SK-N-SH (cell line): ENCODE measurements around the gene OSBPL9. TPM values are rescaled to one million over a fixed set of nuclear protein-coding genes. Genes with fewer than 3 reads are reported as not detected.

Experiments used
- CTCF ChIA-PET: fragments of 300-600, 350-600 bp; formaldehyde crosslinking; extraction: SDS; loops from one replicate; lab custom pipeline; 2021; lab: Yijun Ruan, JAX
- POLR2A ChIA-PET: fragments of 350-600 bp; sonication (Branson Sonifier 250); formaldehyde crosslinking; extraction: SDS; loops from one replicate; lab custom pipeline; 2020; ENCODE audit warnings: antibody characterized with exemption, inconsistent platforms; lab: Yijun Ruan, JAX
- DNase-seq: peaks from one replicate; pipeline ENCODE4 v3.0.0; 2012
- H2AFZ ChIP-seq: fragments of 200-600 bp; sonication (generic); 2 replicates; pipeline ENCODE4 v1.8.1; 2016; ENCODE audit warnings: antibody characterized with exemption, mild to moderate bottlenecking, low read depth
- H3F3A ChIP-seq: fragments of 200-600 bp; sonication (generic); replicated peaks from 2 replicates; pipeline ENCODE3; 2016; ENCODE audit warnings: antibody characterized with exemption, mild to moderate bottlenecking; ENCODE audit not compliant: insufficient read depth
- H3K27ac ChIP-seq, 2 experiments: fragments of 200-500 bp in 1 of 2; fragments of 200-600 bp in 1 of 2; sonication (Bioruptor generic) in 1 of 2; sonication (generic), shearing (Covaris generic) in 1 of 2; 2 replicates each; pipeline versions ENCODE4 v1.5.1 to v1.6.1; 2014 to 2016; ENCODE audit warnings: low read depth in 2 of 2, inconsistent platforms in 1 of 2, low read length in 1 of 2, mild to moderate bottlenecking in 1 of 2, mixed read lengths in 1 of 2
- H3K27me3 ChIP-seq: fragments of 200-600 bp; sonication (generic), shearing (Covaris generic); 2 replicates; pipeline ENCODE4 v1.6.1; 2016; ENCODE audit warnings: mixed run types; ENCODE audit not compliant: insufficient read depth
- H3K36me3 ChIP-seq, 2 experiments: fragments of 200-500 bp in 1 of 2; fragments of 200-600 bp in 1 of 2; sonication (Bioruptor generic) in 1 of 2; sonication (generic) in 1 of 2; replicated peaks in 1 of 2; 2 replicates each; pipeline versions ENCODE3 to v1.5.1; 2014 to 2016; ENCODE audit warnings: low read length in 1 of 2, mild to moderate bottlenecking in 1 of 2; ENCODE audit not compliant: insufficient read depth in 2 of 2, control insufficient read depth in 1 of 2
- H3K4me1 ChIP-seq, 2 experiments: fragments of 200-500 bp in 1 of 2; fragments of 200-600 bp in 1 of 2; sonication (Bioruptor generic) in 1 of 2; sonication (generic), shearing (Covaris generic) in 1 of 2; 2 replicates each; pipeline versions ENCODE4 v1.5.1 to v1.6.1; 2014 to 2016; ENCODE audit warnings: low read depth in 1 of 2, low read length in 1 of 2, mixed run types in 1 of 2; ENCODE audit not compliant: insufficient read depth in 2 of 2, control insufficient read depth in 1 of 2
- H3K4me2 ChIP-seq: fragments of 200-600 bp; sonication (generic), shearing (Covaris generic); 2 replicates; pipeline ENCODE4 v1.6.1; 2017; ENCODE audit warnings: mixed run types
- H3K4me3 ChIP-seq, 2 experiments: fragments of 200-500 bp in 1 of 2; fragments of 200-600 bp in 1 of 2; sonication (Bioruptor generic) in 1 of 2; sonication (generic), shearing (Covaris generic) in 1 of 2; 2 replicates each; pipeline versions ENCODE4 v1.5.1 to v1.8.1; 2014 to 2016; ENCODE audit warnings: low read depth in 2 of 2, inconsistent platforms in 1 of 2, low read length in 1 of 2, mild to moderate bottlenecking in 1 of 2, mixed read lengths in 1 of 2, moderate library complexity in 1 of 2
- H3K79me2 ChIP-seq: fragments of 200-600 bp; sonication (generic); 2 replicates; pipeline ENCODE4 v1.8.1; 2017; ENCODE audit warnings: mild to moderate bottlenecking; ENCODE audit not compliant: insufficient read depth
- H3K9ac ChIP-seq: fragments of 200-600 bp; sonication (generic); 2 replicates; pipeline ENCODE4 v1.6.1; 2017; ENCODE audit warnings: mixed run types
- H3K9me2 ChIP-seq: fragments of 200-600 bp; sonication (generic); 2 replicates; pipeline ENCODE4 v1.6.1; 2017; ENCODE audit warnings: mixed run types
- H3K9me3 ChIP-seq: fragments of 200-600 bp; sonication (generic); 2 replicates; pipeline ENCODE4 v1.6.1; 2017; ENCODE audit warnings: mixed run types, mild to moderate bottlenecking, moderate library complexity
- H4K20me1 ChIP-seq: fragments of 200-600 bp; sonication (generic); 2 replicates; pipeline ENCODE4 v1.6.1; 2017; ENCODE audit warnings: mild to moderate bottlenecking, mixed run types; ENCODE audit not compliant: insufficient read depth
- EP300 ChIP-seq, 2 experiments: IDR thresholded peaks; 2 replicates each; pipeline versions ENCODE4 v1.4.0 to v1.6.1; 2012; ENCODE audit warnings: borderline replicate concordance in 1 of 2, low read depth in 1 of 2, low read length in 1 of 2
- EZH2phosphoT487 ChIP-seq: fragments of 200-600 bp; sonication (generic); IDR thresholded peaks from 2 replicates; pipeline ENCODE4 v1.6.1; 2017; ENCODE audit warnings: low read depth, mixed run types, mild to moderate bottlenecking, antibody characterized with exemption, moderate library complexity, borderline replicate concordance
- FOSL2 ChIP-seq: IDR thresholded peaks from 2 replicates; pipeline ENCODE4 v1.4.0; 2012; ENCODE audit warnings: low read depth, mild to moderate bottlenecking, moderate library complexity, borderline replicate concordance
- GABPA ChIP-seq: IDR thresholded peaks from 2 replicates; pipeline ENCODE4 v1.4.0; 2012; ENCODE audit warnings: low read depth, mild to moderate bottlenecking
- GATA2 ChIP-seq: sonication (generic); formaldehyde crosslinking; IDR thresholded peaks from 2 replicates; pipeline ENCODE4 v1.5.0; 2020; ENCODE audit warnings: mild to moderate bottlenecking, missing genetic modification reagents
- MEF2A ChIP-seq: IDR thresholded peaks from 2 replicates; pipeline ENCODE4 v1.4.0; 2012; ENCODE audit warnings: low read depth, borderline replicate concordance
- MXI1 ChIP-seq: IDR thresholded peaks from 2 replicates; pipeline ENCODE4 v1.6.1; 2012; ENCODE audit warnings: mild to moderate bottlenecking, low read depth, low read length, improper control_type of control experiment
- RAD21 ChIP-seq: IDR thresholded peaks from 2 replicates; pipeline ENCODE4 v1.6.1; 2012; ENCODE audit warnings: mild to moderate bottlenecking, low read length
- RCOR1 ChIP-seq: fragments of 150-350 bp; IDR thresholded peaks from 2 replicates; pipeline ENCODE4 v1.6.1; 2017; ENCODE audit warnings: antibody characterized with exemption, low read length
- TAF1 ChIP-seq: IDR thresholded peaks from 2 replicates; pipeline ENCODE4 v1.6.1; 2012; ENCODE audit warnings: low read depth, mild to moderate bottlenecking, low read length, moderate library complexity, borderline replicate concordance
- TCF12 ChIP-seq: IDR thresholded peaks from 2 replicates; pipeline ENCODE4 v1.4.0; 2012
- TEAD4 ChIP-seq: IDR thresholded peaks from 2 replicates; pipeline ENCODE4 v1.4.0; 2012; ENCODE audit warnings: mild to moderate bottlenecking, borderline replicate concordance; ENCODE audit not compliant: insufficient read depth
- WGBS: methylation state at CpG from one replicate; pipeline ENCODE4 v1.1.6; 2017; ENCODE audit warnings: low lambda C conversion rate; 5-methylcytosine and 5-hydroxymethylcytosine counted together
- polyA plus RNA-seq, 3 experiments: library from polyadenylated mRNA; depleted of rRNA; stranded (reverse); fragments of >200 nt; gene quantifications; 2 replicates each; pipeline ENCODE4 v1.2.3, GENCODE V29; 2012
- TF ChIP-seq, protein P1 (sequence below): IDR thresholded peaks from 2 replicates; pipeline ENCODE4 v1.6.1; 2012; ENCODE audit warnings: mild to moderate bottlenecking, low read depth, low read length, moderate library complexity
- TF ChIP-seq, protein P2 (sequence below): IDR thresholded peaks from 2 replicates; pipeline ENCODE4 v1.4.0; 2012; ENCODE audit warnings: low read depth, borderline replicate concordance

OSBPL9 gene
- polyA plus RNA-seq, 1 of the 3 experiments (the other 2 are of a cell fraction): 43.9 TPM

DNA sequence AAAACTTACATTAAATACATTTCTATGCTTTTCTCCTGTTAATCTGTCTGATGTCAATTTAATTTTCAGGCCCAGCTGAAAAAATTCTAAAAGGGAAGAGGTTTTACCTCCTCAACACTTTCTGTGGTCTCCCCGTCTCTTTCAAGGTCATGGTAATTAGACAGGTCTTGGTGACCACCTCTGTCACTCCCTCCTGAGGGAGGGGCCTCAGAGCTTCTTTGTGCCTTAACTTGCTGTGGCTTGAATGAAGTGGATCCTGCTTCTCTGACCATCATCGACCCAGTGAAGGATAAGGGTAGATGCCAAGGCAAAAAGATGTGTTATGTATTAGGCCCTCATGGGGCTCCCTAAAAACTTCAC lies 40.8 kb upstream of the OSBPL9 start (continued):
- TF ChIP-seq, protein P1, sequence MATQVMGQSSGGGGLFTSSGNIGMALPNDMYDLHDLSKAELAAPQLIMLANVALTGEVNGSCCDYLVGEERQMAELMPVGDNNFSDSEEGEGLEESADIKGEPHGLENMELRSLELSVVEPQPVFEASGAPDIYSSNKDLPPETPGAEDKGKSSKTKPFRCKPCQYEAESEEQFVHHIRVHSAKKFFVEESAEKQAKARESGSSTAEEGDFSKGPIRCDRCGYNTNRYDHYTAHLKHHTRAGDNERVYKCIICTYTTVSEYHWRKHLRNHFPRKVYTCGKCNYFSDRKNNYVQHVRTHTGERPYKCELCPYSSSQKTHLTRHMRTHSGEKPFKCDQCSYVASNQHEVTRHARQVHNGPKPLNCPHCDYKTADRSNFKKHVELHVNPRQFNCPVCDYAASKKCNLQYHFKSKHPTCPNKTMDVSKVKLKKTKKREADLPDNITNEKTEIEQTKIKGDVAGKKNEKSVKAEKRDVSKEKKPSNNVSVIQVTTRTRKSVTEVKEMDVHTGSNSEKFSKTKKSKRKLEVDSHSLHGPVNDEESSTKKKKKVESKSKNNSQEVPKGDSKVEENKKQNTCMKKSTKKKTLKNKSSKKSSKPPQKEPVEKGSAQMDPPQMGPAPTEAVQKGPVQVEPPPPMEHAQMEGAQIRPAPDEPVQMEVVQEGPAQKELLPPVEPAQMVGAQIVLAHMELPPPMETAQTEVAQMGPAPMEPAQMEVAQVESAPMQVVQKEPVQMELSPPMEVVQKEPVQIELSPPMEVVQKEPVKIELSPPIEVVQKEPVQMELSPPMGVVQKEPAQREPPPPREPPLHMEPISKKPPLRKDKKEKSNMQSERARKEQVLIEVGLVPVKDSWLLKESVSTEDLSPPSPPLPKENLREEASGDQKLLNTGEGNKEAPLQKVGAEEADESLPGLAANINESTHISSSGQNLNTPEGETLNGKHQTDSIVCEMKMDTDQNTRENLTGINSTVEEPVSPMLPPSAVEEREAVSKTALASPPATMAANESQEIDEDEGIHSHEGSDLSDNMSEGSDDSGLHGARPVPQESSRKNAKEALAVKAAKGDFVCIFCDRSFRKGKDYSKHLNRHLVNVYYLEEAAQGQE: no peak
- TF ChIP-seq TEAD4: no peak
- TF ChIP-seq RCOR1: no peak
- no peak for TF ChIP-seq GATA2 (CRISPR knock-in tag)
- TF ChIP-seq, all 33 proteins: peak for 0

DNA sequence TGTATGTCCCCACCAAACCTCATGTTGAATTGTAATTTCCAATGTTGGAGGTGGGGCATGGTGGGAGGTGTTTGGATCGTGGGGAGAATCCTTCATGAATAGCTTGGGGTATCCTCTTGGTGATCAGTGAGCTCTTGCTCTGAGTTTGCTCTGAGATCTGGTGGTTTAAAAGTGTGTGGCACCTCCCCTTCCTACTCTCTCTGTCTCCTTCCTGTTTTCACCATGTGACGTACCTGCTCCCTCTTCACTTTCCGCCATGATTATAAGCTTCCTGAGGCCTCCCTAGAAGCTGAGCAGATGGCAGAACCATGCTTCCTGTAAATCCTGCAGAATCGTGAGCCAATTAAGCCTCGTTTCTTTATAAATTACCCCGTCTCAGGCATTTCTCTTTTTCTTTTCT lies 40.0 kb upstream of the OSBPL9 start:
- POLR2A ChIA-PET: no interaction called here
- H3K9ac ChIP-seq: no peak overlapping the region
- H3K9me2 ChIP-seq: no peaks in the 10 kb centered on the region
- no peak overlapping the region for H3K4me2 ChIP-seq
- H2AFZ ChIP-seq: no peak overlapping the region
- no peak overlapping the region for H3K27ac ChIP-seq
- no peaks in the 10 kb centered on the region for H3F3A ChIP-seq
- H4K20me1 ChIP-seq: no peaks in the 10 kb centered on the region
- 93% methylated on average over 6 of the region's 6 CpGs for WGBS
- H3K4me1 ChIP-seq: peaks cover 0 to 7% of the 10 kb centered on the region in 2 experiments; a peak in 1 of 4 replicates
- TF ChIP-seq, protein P2, sequence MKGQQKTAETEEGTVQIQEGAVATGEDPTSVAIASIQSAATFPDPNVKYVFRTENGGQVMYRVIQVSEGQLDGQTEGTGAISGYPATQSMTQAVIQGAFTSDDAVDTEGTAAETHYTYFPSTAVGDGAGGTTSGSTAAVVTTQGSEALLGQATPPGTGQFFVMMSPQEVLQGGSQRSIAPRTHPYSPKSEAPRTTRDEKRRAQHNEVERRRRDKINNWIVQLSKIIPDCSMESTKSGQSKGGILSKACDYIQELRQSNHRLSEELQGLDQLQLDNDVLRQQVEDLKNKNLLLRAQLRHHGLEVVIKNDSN: no peak
- TF ChIP-seq TCF12 (no peak), EP300 (IDR thresholded peaks at IDR 0.05; ENCODE audit: borderline replicate concordance in 1 of 2, low read depth in 1 of 2, low read length in 1 of 2) (no peak), RCOR1 (no peak), FOSL2 (no peak), MEF2A (no peak), TAF1 (no peak), EZH2phosphoT487 (no peak), GABPA (no peak), RAD21 (no peak), MXI1 (no peak)
- no peaks in the 10 kb centered on the region for H3K36me3 ChIP-seq
- no peak for DNase-seq
- no peak overlapping the region for H3K4me3 ChIP-seq
- CTCF ChIA-PET: no interaction called here
- no peaks in the 10 kb centered on the region for H3K9me3 ChIP-seq
- no peaks in the 10 kb centered on the region for H3K27me3 ChIP-seq
- H3K79me2 ChIP-seq: no peaks in the 10 kb centered on the region
